GM19468 (cell line): ENCODE results near the gene DPP6.
"Not testable (repeated sequence)": the region's sequence is repeated elsewhere in the genome, so short reads cannot be mapped to it uniquely, and the experiment has no call there.

Source experiments
- ATAC-seq: cut with Tn5 transposase; IDR thresholded peaks from one replicate; pipeline ENCODE4 v1.9.1; 2021; ENCODE audit warnings: mild to moderate bottlenecking, moderate library complexity, moderate number of reproducible peaks; ENCODE audit not compliant: unreplicated experiment; ENCODE audit errors: extremely low read depth

DPP6 gene

GRCh38 chr7:154929006-154929726 lies 877.0 kb downstream of the DPP6 start:
- no peak for ATAC-seq

DNA sequence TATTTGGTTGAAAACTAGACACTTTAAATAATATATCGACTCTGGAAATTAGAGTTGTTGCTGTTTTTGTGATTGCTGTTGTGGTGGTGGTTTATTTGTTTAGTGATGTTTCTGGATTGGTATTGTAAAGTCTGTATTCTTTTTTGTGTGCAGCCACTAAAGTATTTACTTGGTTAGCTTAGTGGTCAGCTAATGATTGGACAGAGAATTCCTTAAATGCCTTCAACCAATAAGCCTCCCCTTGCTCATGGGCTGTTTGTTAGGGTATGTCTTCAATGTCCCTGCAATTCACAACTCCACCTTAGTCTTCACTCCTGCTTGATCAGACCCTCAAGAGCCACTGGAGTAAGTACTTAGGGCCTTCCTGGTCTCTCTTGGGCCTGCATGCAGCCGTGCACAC lies 879.7 kb downstream of the DPP6 start:
- no peak for ATAC-seq

GRCh38 chr7:154934353-154934952 lies 882.3 kb downstream of the DPP6 start:
- ATAC-seq = not testable (repeated sequence)

DNA sequence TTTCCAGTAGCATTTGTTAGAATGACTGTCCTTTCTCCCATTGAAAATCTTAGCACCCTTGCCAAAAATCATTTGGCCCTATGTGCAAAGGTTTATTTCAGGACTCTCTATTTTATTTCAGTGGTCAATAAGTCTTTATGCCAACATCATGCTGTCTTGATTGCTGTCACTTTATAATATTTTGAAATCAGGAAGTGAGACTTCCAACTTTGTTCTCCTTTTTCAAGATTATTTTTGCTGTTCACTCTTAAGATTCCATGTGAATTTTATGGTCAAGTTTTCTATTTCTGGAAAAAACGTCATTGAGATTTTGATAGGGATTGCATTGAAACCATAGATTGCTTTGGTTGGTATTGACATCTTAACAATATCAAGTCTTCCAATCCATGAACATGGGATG lies 885.6 kb downstream of the DPP6 start:
- ATAC-seq = no peak

DNA sequence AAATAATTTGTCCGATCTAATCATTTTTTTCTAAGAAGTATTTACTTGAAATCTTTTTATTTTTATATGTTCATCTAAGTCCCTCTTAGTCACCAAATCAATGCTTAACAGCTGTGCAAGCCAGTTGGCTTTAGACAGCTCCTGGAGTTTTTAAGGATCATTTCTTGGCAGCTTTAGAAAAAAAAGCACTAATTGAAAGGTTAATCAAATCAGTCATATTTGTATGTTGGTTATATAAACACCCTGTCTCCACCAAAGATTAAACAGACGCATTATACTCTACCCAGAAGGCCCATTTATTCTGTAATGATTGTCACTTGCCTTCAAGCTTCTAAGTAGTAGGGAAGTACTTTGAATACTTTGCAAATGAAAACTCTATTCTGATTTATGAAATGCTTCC lies 890.5 kb downstream of the DPP6 start:
- ATAC-seq = no peak
